Measurements from ENCODE around the gene INTS2. TPM values are rescaled to one million over a fixed set of nuclear protein-coding genes. Genes with fewer than 3 reads are reported as not detected.
A peak's percentile ranks its signal among the peaks of the same experiment; 100 is the strongest.
"Not testable (repeated sequence)": the region's sequence is repeated elsewhere in the genome, so short reads cannot be mapped to it uniquely, and the experiment has no call there.

The INTS2 gene
- total RNA-seq, 1 experiment from 2014 or later = 29.7 TPM

- DNase-seq (ENCODE audit: extremely low read depth, low read depth) = no peak
Measured at GRCh38 chr17:61895391-61895790, 32.4 kb downstream of the INTS2 start.

- DNase-seq (ENCODE audit: extremely low read depth, low read depth) = not testable (repeated sequence)
Measured at GRCh38 chr17:61894310-61894709, 33.5 kb downstream of the INTS2 start.

- DNase-seq (ENCODE audit: extremely low read depth, low read depth) = not testable (repeated sequence)
Measured at GRCh38 chr17:61887733-61888132, 40.0 kb downstream of the INTS2 start.

GRCh38 chr17:61885865-61886264, 41.9 kb downstream of the INTS2 start:
- not testable (repeated sequence) for DNase-seq (ENCODE audit: extremely low read depth, low read depth)

GRCh38 chr17:61884864-61885263, 42.9 kb downstream of the INTS2 start:
- DNase-seq (ENCODE audit: extremely low read depth, low read depth) = no peak

GRCh38 chr17:61880589-61881102, 47.1 kb downstream of the INTS2 start:
- no peak for DNase-seq (ENCODE audit: extremely low read depth, low read depth)

GRCh38 chr17:61878984-61879612, 48.7 kb downstream of the INTS2 start:
- no peak for DNase-seq (ENCODE audit: extremely low read depth, low read depth)

GRCh38 chr17:61878520-61878919, 49.3 kb downstream of the INTS2 start:
- DNase-seq (ENCODE audit: extremely low read depth, low read depth) = no peak

- no peak for DNase-seq (ENCODE audit: extremely low read depth, low read depth)
Measured at GRCh38 chr17:61877837-61878236, 49.9 kb downstream of the INTS2 start.

- DNase-seq (ENCODE audit: extremely low read depth, low read depth) = no peak
Measured at GRCh38 chr17:61875804-61876203, 52.0 kb downstream of the INTS2 start.

- no peak for DNase-seq (ENCODE audit: extremely low read depth, low read depth)
Measured at GRCh38 chr17:61875285-61875684, 52.5 kb downstream of the INTS2 start.

GRCh38 chr17:61874075-61874474, 53.7 kb downstream of the INTS2 start:
- DNase-seq (ENCODE audit: extremely low read depth, low read depth) = no peak

GRCh38 chr17:61872099-61872498, 55.7 kb downstream of the INTS2 start:
- DNase-seq (ENCODE audit: extremely low read depth, low read depth) = no peak

GRCh38 chr17:61869138-61869537, 58.6 kb downstream of the INTS2 start:
- DNase-seq (ENCODE audit: extremely low read depth, low read depth) = no peak

- DNase-seq (ENCODE audit: extremely low read depth, low read depth) = no peak
Measured at GRCh38 chr17:61868074-61868473, 59.7 kb downstream of the INTS2 start.

- DNase-seq (ENCODE audit: extremely low read depth, low read depth) = no peak
Measured at GRCh38 chr17:61867033-61867432, 60.7 kb downstream of the INTS2 start.

GRCh38 chr17:61863801-61864126, 64.0 kb downstream of the INTS2 start:
- DNase-seq (ENCODE audit: extremely low read depth, low read depth) = no peak

- DNase-seq (ENCODE audit: extremely low read depth, low read depth) = peak; percentile 93
Measured at GRCh38 chr17:61862975-61863800, 64.6 kb downstream of the INTS2 start, which contains the start of gene BRIP1. Gene BRIP1 (minus strand): TSS chr17:61863528. CDS start chr17:61861539, 1,989 bp downstream.

- DNase-seq (ENCODE audit: extremely low read depth, low read depth) = no peak
Measured at GRCh38 chr17:61862105-61862574, 65.6 kb downstream of the INTS2 start.

- not testable (repeated sequence) for DNase-seq (ENCODE audit: extremely low read depth, low read depth)
Measured at GRCh38 chr17:61860397-61860796, 67.4 kb downstream of the INTS2 start.

GRCh38 chr17:61856035-61856434, 71.7 kb downstream of the INTS2 start:
- DNase-seq (ENCODE audit: extremely low read depth, low read depth) = no peak

- DNase-seq (ENCODE audit: extremely low read depth, low read depth) = no peak
Measured at GRCh38 chr17:61852857-61853256, 74.9 kb downstream of the INTS2 start.

All from NCI-H460 (cell line).